Measurements from ENCODE around the gene PLXNA1. TPM values are rescaled to one million over a fixed set of nuclear protein-coding genes. Genes with fewer than 3 reads are reported as not detected.

PLXNA1 gene
- 10 to 100 TPM; 15.4 to 18.0 TPM for total RNA-seq
- long read RNA-seq, partial matches to known transcripts: 4 of 13 reads
- long read RNA-seq, other reads (novel, unspliced or antisense): 9 of 13 reads

- intact Hi-C loops (cut with DNase I, micrococcal nuclease): no loop called here
- DNase-seq (peak; percentile 65 to 84), ATAC-seq (peak; percentile 86)
Measured at GRCh38 chr3:126982471-126983175, at the start of gene PLXNA1. TSS of gene PLXNA1 (plus strand) at chr3:126983115. CDS start at chr3:126988594, 5,479 bp downstream.

GRCh38 chr3:126934031-126934531 lies 48.8 kb upstream of the PLXNA1 start:
- DNase-seq (no peak), ATAC-seq (no peak)
- intact Hi-C loops (cut with DNase I, micrococcal nuclease): no loop called here

GRCh38 chr3:126934991-126935390 lies 47.9 kb upstream of the PLXNA1 start:
- no peak for DNase-seq
- intact Hi-C loops (cut with DNase I, micrococcal nuclease): no loop called here
- no peak for ATAC-seq

- DNase-seq (no peak), ATAC-seq (no peak)
- intact Hi-C loops (cut with DNase I, micrococcal nuclease): no loop called here
Measured at GRCh38 chr3:126935756-126936509, 47.0 kb upstream of the PLXNA1 start.

GRCh38 chr3:126936853-126937425 lies 46.0 kb upstream of the PLXNA1 start:
- intact Hi-C loops (cut with DNase I, micrococcal nuclease): no loop called here
- ATAC-seq (no peak), DNase-seq (no peak)

GRCh38 chr3:126937533-126937932 lies 45.4 kb upstream of the PLXNA1 start:
- DNase-seq (no peak), ATAC-seq (no peak)
- intact Hi-C loops (cut with DNase I, micrococcal nuclease): no loop called here

- intact Hi-C loops (cut with DNase I, micrococcal nuclease): no loop called here
- ATAC-seq (no peak), DNase-seq (no peak)
Measured at GRCh38 chr3:126937973-126938372, 44.9 kb upstream of the PLXNA1 start.

GRCh38 chr3:126938520-126939337 lies 44.2 kb upstream of the PLXNA1 start:
- intact Hi-C loops (cut with DNase I, micrococcal nuclease): no loop called here
- ATAC-seq (peak; percentile 93), DNase-seq (peak; percentile 40 to 53)

GRCh38 chr3:126939338-126939718 lies 43.6 kb upstream of the PLXNA1 start:
- ATAC-seq (peak; percentile 17), DNase-seq (no peak)
- intact Hi-C loops (cut with DNase I, micrococcal nuclease): no loop called here

GRCh38 chr3:126939733-126940132 lies 43.2 kb upstream of the PLXNA1 start:
- DNase-seq: no peak
- intact Hi-C loops (cut with DNase I, micrococcal nuclease): no loop called here
- ATAC-seq: no peak

GRCh38 chr3:126941721-126942270 lies 41.1 kb upstream of the PLXNA1 start:
- intact Hi-C loops (cut with DNase I, micrococcal nuclease): no loop called here
- DNase-seq (no peak), ATAC-seq (no peak)

- ATAC-seq (no peak), DNase-seq (no peak)
- intact Hi-C loops (cut with DNase I, micrococcal nuclease): no loop called here
Measured at GRCh38 chr3:126944089-126944965, 38.6 kb upstream of the PLXNA1 start.

- no peak for DNase-seq
- ATAC-seq: no peak
- intact Hi-C loops (cut with DNase I, micrococcal nuclease): no loop called here
Measured at GRCh38 chr3:126945171-126945721, 37.7 kb upstream of the PLXNA1 start.

GRCh38 chr3:126945891-126946290 lies 37.0 kb upstream of the PLXNA1 start:
- ATAC-seq (no peak), DNase-seq (no peak)
- intact Hi-C loops (cut with DNase I, micrococcal nuclease): no loop called here

GRCh38 chr3:126946405-126946804 lies 36.5 kb upstream of the PLXNA1 start:
- DNase-seq (no peak), ATAC-seq (no peak)
- intact Hi-C loops (cut with DNase I, micrococcal nuclease): no loop called here

- ATAC-seq (no peak), DNase-seq (peak in 1 of 2 donors; percentile 45)
- intact Hi-C loops (cut with DNase I, micrococcal nuclease): no loop called here
Measured at GRCh38 chr3:126947429-126947828, 35.5 kb upstream of the PLXNA1 start.

- intact Hi-C loops (cut with DNase I, micrococcal nuclease): no loop called here
- ATAC-seq: no peak
- no peak for DNase-seq
Measured at GRCh38 chr3:126948980-126949535, 33.9 kb upstream of the PLXNA1 start.
